ENCODE data around the gene C2CD2. TPM values are rescaled to one million over a fixed set of nuclear protein-coding genes. Genes with fewer than 3 reads are reported as not detected.

Gene C2CD2
- total and polyA plus RNA-seq, 2 of the 8 experiments (the other 6 are each of a cell fraction or from before 2014, with no cell fraction given), result 10.4 to 13.0 TPM

- Histone ChIP-seq H3K14ac (ENCODE audit: insufficient read length) (no peak overlapping the region), H3K27ac (ENCODE audit: low read depth, low read length) (no peak overlapping the region), H3K4me3 (ENCODE audit: extremely low read depth in 1 of 4, insufficient read depth in 2 of 4, low read depth in 3 of 4, low read length in 4 of 4) (no peak overlapping the region), H2BK20ac (ENCODE audit: low read length) (no peak overlapping the region), H3K4me1 (replicated peaks in 1 of 4; ENCODE audit: control insufficient read depth in 3 of 4, insufficient read depth in 4 of 4, low read length in 3 of 4) (peaks cover 0 to 11% (median 4%) of the 10 kb centered on the region in 4 experiments; a peak in 4 of 7 replicates), H3K23ac (ENCODE audit: insufficient read length) (no peak overlapping the region), H3K9ac (replicated peaks in 1 of 4; ENCODE audit: extremely low read depth in 1 of 4, low read depth in 3 of 4, low read length in 3 of 4) (no peak overlapping the region), H3K27me3 (replicated peaks in 1 of 4; ENCODE audit: control insufficient read depth in 3 of 4, extremely low read depth in 1 of 4, insufficient read depth in 3 of 4, low read length in 3 of 4) (no peaks in the 10 kb centered on the region), H4K8ac (ENCODE audit: extremely low read depth, insufficient read depth, low read length) (no peak overlapping the region), H2AK5ac (ENCODE audit: low read depth, low read length) (no peak overlapping the region), H2BK5ac (ENCODE audit: low read depth, low read length) (no peak overlapping the region), H2AFZ (ENCODE audit: low read length) (no peak overlapping the region), H2BK12ac (ENCODE audit: low read depth, low read length) (no peak overlapping the region), H3K4me2 (ENCODE audit: insufficient read depth in 1 of 2, low read depth in 2 of 2, low read length in 2 of 2) (no peak overlapping the region), H3K4ac (replicated peaks; ENCODE audit: insufficient read length, low read depth, low read length) (no peak overlapping the region), H4K5ac (ENCODE audit: insufficient read length, low read depth, low read length) (no peak overlapping the region), H3K36me3 (ENCODE audit: control insufficient read depth in 2 of 4, insufficient read depth in 4 of 4, low read length in 3 of 4) (no peaks in the 10 kb centered on the region), H4K91ac (replicated peaks; ENCODE audit: insufficient read length, low read length) (no peak overlapping the region), H3K23me2 (ENCODE audit: low read depth, low read length) (no peaks in the 10 kb centered on the region), H3K18ac (ENCODE audit: extremely low read depth, low read length) (no peak overlapping the region), H3K79me2 (ENCODE audit: control insufficient read depth in 1 of 2, insufficient read depth in 2 of 2, low read length in 2 of 2) (no peaks in the 10 kb centered on the region), H3K9me3 (ENCODE audit: insufficient read depth in 2 of 2, low read depth in 1 of 2, low read length in 1 of 2) (no peaks in the 10 kb centered on the region), H2BK120ac (replicated peaks; ENCODE audit: low read depth, low read length) (no peak overlapping the region), H3K56ac (replicated peaks; ENCODE audit: insufficient read length, low read depth, low read length) (no peak overlapping the region), H4K20me1 (replicated peaks in 1 of 2; ENCODE audit: control insufficient read depth in 1 of 2, insufficient read depth in 2 of 2, low read length in 2 of 2) (peaks cover 0 to 2% of the 10 kb centered on the region in 2 experiments), H3K79me1 (ENCODE audit: low read depth, low read length) (no peaks in the 10 kb centered on the region), H2BK15ac (ENCODE audit: low read length) (no peak overlapping the region)
- WGBS, 2 experiments (ENCODE audit: extremely low coverage in 1 of 2, insufficient coverage in 1 of 2, insufficient read length in 1 of 2, insufficient replicate concordance in 2 of 2, low coverage in 1 of 2, low lambda C conversion rate in 2 of 2, missing lambda C conversion rate in 1 of 2), result 96% methylated on average over 13 of the region's 13 CpGs; no CpG with 5 or more reads in 1 of the 2 experiments
- ChIA-PET POLR2A (ENCODE audit: partially characterized antibody) (interaction anchor here (1.5 to 1.8 kb wide), 2 partner anchors 9 to 11 kb away, joined by 4 to 6 read pairs; no protein-coding TSS in a partner anchor), CTCF (ENCODE audit: partially characterized antibody) (interaction anchor here (1.3 kb wide), 1 partner anchor 228 kb away, joined by 3 read pairs; no protein-coding TSS in a partner anchor)
- no peak for DNase-seq (ENCODE audit: low read depth in 1 of 2, low spot score in 2 of 2)
- TF ChIP-seq MAX (IDR thresholded peaks at IDR 0.05) (no peak), EP300 (IDR thresholded peaks at IDR 0.05; ENCODE audit: borderline replicate concordance in 1 of 2, low read depth in 2 of 2, low read length in 2 of 2) (no peak), FOSL1 (IDR thresholded peaks at IDR 0.05; ENCODE audit: insufficient read depth, low read depth, low read length) (no peak), RXRA (IDR thresholded peaks at IDR 0.05; ENCODE audit: insufficient read depth, low read depth, low read length) (no peak), JUN (IDR thresholded peaks at IDR 0.05; ENCODE audit: low read depth, low read length) (no peak), PHF8 (conservative IDR thresholded peaks at IDR 0.05; ENCODE audit: low read depth, low read length) (no peak), TAF7 (optimal IDR thresholded peaks at IDR 0.05; ENCODE audit: borderline replicate concordance, low read depth, low read length) (no peak), GTF2F1 (IDR thresholded peaks at IDR 0.05; ENCODE audit: borderline replicate concordance, low read depth, low read length) (no peak), RAD21 (IDR thresholded peaks at IDR 0.05 in 1 of 2, conservative IDR thresholded peaks at IDR 0.05 in 1 of 2; ENCODE audit: low read depth in 2 of 2, low read length in 2 of 2) (no peak)
- FAIRE-seq, result no peak
These were observed 65.0 kb downstream of the C2CD2 start for GRCh38 chr21:41888749-41889376.
